IPS DF 19.7 (cell line): Measurements from ENCODE around the gene NLRP7.
"Not testable (repeated sequence)": the region's sequence is repeated elsewhere in the genome, so short reads cannot be mapped to it uniquely, and the experiment has no call there.

ENCODE experiments used
- DNase-seq: peaks from one replicate; pipeline ENCODE4 v3.0.0-alpha.2; 2013; ENCODE audit warnings: low read depth, low spot score

NLRP7 gene

DNA sequence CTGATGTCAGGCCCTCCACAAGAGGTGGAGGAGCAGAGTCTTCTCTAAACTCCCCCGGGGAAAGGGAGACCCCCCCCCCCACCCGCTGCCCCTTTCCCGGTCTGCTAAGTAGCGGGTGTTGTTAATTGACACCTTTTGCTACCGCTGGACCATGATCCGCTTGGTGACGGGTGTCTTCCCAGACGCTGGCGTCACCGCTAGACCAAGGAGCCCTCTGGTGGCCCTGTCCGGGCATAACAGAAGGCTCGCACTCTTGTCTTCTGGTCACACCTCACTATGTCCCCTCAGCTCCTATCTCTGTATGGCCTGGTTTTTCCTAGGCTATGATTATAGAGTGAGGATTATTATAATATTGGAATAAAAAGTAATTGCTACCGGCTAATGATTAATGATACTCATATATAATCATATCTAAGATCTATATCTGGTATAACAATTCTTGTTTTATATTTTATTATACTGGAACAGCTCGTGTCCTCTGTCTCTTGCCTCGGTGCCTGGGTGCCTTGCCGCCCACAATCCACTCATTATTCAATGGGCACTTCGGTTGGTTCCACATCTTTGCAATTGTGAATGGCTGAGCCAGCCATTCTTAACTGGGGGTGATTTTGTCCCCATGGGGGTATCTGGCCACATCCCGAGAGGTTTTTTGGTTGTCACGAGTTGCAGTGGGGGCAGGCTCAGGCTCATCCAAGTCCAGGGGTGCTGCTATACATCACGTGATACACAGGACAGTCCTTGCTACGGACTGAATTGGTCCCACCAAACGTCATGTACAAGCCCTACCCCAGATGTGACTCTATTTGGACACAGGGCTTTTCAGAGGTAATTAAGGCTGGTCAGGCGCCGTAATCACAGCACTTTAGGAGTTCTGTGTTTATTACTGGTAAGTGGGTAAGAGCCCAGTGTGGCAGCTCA, 27.4 kb downstream of the NLRP7 start:
- DNase-seq, result not testable (repeated sequence)

DNA sequence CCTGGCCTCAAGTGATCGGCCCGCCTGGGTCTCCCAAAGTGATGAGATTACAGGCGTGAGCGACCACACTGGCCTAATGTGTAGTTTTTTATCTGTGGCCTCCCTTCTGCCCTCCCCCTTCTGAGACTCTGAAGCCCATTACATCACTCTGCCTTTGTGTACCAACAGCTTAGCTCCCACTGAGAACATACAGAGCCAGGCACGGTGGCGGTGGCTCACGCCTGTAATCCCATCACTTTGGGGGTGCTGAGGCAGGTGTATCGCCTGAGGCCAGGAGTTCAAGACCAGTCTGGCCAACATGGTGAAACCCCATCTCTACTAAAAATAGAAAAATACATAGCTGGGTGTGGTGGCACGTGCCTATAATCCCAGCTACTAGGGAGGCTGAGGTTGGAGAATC, 28.8 kb downstream of the NLRP7 start:
- DNase-seq, result no peak

DNA sequence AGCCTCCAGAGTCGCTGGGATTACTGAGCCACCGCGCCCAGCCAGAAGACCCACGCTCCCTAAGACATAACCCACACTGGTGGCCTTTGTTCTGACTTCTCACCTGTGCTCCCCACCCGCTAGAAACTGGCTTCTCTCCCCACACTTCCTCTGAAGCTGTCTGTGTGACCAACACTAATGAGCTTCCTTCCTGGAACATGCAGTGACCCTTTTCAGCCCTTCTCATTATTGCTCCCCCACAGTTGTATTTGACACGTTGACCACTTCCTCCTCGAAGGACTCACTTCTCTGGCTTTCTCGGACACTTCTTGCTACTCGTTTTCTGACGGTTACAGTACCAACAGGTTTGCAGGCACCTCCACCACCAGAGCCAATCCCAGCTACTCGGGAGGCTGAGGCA, 30.5 kb downstream of the NLRP7 start:
- no peak for DNase-seq

DNA sequence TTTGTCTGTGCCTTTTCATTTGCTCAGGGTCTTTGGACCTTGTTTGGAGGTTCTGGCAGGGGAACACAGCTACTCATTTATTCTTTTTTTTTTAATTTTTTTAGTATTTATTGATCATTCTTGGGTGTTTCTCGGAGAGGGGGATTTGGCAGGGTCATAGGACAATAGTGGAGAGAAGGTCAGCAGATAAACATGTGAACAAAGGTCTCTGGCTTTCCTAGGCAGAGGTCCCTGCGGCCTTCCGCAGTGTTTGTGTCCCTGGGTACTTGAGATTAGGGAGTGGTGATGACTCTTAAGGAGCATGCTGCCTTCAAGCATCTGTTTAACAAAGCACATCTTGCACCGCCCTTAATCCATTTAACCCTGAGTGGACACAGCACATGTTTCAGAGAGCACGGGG, 39.4 kb downstream of the NLRP7 start:
- DNase-seq, result not testable (repeated sequence)

DNA sequence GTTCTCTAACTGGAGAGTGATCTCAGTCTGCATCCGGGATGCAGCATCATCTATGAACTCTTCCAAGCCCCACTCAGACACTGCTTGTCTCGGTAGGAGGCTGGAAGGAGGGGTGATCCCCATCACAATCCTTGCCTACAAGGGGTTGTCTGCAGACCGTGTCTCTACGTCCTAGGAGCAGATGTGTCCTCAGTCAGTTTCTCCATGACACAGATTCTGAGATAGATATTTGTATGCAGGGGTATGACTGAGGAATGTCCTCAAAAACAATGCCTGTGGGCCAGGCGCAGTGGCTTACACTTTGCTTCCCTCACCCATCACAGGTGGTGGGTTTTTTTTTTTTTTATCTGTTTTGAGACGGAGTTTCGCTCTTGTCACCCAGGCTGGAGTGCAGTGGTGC, 40.5 kb downstream of the NLRP7 start:
- DNase-seq, result no peak

DNA sequence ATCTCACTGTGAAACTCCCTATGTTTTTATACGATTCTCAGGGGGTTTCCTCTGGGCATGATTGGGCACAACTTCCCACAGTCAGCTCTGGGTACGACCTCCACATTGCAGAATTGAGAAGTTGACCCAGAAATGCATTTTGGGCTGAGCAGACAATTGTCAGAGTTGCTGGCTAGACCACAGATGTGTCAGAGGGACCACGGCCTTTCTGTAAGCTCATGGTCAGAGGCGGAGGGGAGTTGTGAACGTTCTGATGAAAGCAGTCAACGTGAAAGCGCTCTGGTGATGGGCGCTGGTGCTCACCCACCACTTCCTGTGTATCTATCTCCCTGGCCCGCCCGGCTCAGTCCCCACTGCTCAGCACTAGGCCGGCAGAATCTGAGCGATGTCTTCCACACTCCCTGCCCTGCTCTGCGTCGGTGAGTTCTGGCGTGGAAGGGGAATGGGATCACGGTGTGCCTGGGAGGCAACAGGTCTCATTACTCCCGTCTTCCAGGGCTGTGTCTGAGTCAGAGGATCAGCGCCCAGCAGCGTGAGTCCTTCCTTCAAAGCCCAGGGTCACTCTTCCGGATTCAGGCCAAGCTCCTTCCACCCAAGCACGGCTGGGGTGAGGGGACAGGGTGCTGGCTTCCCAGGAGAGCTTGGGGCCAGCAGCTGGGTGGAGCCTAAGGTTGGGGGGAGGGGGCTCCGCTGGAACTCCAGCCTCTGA, 41.4 kb downstream of the NLRP7 start, which contains the start of gene NCR1:
NCR1 (plus strand) TSS at position 346 of the 709 bp plus-strand sequence; CDS start at position 386, 40 bp downstream.
- no peak for DNase-seq

DNA sequence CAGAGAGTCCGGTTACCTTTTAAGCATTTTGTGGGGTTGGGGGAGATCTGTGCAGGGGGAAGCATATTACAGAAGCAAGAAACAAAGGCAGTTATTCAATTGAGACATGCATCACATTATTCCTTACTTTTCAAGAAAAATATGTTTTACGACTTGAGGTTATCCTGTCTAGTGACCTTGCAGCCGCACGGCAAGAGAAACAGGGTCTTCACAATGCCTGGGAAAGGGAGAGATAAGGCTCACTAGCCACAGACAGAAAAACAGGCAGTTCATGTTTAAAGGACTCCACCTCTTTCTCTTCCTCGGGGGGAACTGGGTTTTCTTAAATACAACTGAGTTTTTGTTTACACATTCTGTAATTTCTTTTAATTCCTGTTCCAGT, 41.9 kb downstream of the NLRP7 start:
- DNase-seq, result no peak

DNA sequence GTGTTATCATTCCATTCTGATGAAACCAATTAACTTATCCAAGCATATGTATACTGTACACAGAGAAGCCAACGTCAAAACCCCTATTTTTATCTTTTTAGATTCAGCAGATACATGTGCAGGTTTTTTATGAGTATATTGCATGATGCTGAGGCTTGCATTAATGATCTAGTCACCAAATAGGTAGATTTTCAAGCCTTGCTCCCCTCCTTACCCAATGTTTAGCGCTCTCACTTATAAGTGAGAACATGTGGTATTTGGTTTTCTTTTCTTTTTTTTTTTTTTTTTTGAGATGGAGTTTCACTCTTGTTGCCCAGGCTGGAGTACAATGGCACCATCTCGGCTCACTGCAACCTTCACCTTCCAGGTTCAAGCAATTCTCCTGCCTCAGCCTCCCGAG, 43.1 kb downstream of the NLRP7 start:
- DNase-seq, result not testable (repeated sequence)

DNA sequence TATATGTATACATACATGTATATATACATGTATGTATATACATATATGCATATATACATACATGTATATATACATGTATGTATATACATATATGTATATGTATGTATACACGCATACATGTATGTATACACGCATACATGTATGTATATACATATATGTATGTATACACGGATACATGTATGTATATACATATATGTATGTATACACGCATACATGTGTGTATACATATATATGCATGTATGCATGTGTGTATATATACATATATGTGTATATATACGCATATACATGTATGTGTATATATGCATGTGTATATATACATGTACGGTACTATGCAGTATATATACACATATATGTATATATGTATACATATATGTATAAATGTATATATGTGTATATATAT, 44.0 kb downstream of the NLRP7 start:
- DNase-seq, result no peak

DNA sequence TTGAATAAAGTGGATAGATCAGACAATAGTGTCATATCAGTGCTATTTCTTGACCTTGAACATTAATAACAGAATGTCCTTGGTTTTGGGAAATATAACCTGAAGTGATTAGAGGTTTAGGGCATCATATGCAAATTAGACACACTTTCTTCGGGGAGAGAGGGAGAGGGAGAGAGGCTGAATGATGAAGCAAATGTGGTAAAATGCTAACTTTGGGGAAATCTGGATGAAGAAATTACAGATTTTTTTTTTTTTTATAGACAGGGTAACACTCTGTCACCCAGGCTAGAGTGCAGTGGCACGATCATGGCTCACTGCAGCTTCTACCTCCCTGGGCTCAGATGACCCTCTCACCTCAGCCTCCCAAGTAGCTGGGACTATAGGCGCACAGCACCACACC, 45.3 kb downstream of the NLRP7 start:
- DNase-seq, result no peak

DNA sequence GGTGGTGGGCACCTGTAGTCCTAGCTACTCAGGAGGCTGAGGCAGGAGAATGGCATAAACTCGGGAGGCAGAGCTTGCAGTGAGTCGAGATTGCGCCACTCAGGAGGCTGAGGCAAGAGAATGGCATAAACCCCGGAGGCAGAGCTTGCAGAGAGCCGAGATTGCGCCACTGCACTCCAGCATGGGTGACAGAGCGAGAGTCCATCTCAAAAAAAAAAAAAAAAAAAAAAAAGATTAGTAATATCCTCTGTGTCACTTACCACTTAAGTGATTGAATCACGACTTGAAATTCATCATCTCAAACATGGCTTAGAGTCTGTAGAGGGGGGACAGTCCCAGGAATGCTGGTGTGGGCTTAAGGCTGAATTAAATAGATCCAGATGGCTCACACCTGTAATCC, 46.2 kb downstream of the NLRP7 start:
- not testable (repeated sequence) for DNase-seq

DNA sequence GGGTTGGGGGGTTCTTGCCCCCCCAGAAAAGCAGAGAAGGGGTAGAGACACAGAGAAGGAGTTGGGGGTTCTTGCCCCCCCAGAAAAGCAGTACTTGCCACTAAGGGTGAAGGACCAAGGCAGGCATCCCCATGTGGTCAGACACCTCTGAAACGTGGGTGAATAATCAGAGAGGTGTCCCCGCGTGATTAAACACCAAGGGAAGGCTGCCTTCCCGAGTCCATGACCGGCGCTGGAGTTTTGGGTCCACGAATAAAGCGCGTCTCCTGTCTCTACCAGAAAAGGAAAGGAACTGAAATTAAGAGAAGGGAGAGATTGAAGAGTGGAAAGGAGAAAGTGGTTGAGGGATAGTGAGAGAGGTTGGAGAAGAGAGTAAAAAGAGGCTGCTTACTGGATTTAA, 47.7 kb downstream of the NLRP7 start:
- DNase-seq, result not testable (repeated sequence)

DNA sequence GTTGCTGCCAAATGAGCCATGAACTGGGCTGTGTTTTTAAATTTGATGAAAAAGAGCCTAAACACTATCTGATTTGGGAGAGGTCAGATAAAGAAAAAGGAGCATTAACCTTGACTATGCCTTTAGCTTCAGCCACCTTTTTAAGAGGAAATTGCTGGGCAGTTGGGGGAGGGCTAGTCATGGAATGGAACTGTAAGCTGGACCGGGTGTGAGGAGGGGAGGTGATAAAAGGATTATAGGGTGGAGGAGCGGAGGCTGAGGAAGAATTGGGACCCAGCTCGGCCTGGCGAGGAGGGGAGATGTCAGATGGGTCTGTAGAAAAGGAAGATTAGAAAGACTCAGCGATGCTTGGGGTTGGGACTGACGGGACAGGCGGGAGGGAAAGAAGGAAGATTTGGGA, 48.6 kb downstream of the NLRP7 start:
- not testable (repeated sequence) for DNase-seq

DNA sequence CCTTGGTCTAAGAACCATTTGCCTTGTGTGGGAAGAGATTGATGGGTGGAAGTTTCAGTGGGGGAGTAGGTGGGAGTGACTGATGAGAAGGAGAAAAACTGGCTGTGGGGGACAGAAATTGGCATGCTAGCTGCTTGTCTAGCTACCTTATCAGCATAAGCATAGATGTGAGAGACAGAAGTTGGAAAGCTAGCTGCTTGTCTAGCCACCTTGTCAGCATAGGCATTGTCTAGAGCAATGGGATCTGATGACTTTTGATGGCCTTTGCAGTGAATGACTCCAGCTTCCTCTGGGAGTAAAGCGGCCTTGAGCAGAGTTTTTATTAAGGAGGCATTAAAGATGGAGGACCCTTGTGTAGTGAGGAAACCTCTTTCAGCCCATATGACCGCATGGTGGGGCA, 51.3 kb downstream of the NLRP7 start:
- no peak for DNase-seq

DNA sequence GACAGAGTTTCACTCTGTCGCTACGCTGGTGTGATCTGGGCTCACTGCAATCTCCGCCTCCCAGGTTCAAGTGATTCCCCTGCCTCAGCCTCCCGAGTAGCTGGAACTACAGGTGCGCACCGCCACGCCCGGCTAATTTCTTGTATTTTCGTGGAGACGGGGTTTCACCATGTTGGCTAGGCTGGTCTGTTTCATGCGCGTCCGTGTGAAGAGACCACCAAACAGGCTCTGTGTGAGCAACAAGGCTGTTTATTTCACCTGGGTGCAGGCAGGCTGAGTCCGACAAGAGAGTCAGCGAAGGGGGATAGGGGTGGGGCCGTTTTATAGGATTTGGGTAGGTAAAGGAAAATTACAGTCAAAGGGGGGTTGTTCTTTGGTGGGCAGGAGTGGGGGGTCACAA, 53.2 kb downstream of the NLRP7 start:
- DNase-seq, result not testable (repeated sequence)

DNA sequence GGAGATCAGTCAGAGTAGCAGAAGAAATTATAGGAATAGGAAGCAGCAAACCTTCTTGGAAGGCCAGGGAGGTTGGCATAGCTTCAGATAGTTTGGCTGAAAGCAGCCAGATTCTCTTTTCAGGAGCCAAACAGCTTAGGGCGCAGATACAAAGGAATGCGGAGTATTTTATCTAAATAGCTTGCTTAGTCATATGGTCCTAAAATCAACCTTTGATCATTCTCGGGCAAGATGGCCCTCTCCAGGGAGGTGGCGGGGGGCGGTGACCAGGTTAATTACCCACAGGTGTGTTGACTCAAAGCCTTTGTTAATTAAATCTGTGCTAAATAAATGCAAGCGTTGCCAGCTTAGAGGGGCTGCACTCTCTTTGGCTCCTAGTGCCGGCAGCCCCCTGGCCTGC, 53.9 kb downstream of the NLRP7 start:
- peak; percentile 40 for DNase-seq

DNA sequence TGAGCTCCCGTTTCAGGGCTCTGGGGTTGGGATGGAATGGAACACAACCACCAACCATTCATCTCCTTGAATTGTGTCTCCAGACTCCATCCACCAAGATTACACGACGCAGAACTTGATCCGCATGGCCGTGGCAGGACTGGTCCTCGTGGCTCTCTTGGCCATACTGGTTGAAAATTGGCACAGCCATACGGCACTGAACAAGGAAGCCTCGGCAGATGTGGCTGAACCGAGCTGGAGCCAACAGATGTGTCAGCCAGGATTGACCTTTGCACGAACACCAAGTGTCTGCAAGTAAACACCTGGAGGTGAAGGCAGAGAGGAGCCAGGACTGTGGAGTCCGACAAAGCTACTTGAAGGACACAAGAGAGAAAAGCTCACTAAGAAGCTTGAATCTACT, 57.8 kb downstream of the NLRP7 start:
- DNase-seq, result no peak

DNA sequence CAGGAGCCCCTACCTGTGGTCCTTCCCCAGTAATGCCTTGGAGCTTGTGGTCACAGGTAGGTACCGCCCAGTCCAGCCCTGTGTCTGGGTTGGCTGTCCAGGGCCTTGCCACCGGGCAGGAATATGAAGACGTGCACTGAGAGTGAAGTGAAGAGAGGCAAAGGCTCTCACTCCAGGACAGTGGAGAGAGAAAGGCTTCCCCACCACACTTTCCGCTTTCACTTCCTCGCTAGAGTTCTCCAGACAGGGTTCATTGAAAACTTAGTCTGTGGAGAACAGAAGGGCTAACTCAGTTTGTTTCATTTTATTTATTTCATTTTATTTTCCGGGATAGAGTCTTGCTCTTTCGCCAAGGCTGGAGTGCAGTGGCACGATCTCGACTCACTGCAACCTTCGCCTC, 59.1 kb downstream of the NLRP7 start:
- DNase-seq, result no peak

DNA sequence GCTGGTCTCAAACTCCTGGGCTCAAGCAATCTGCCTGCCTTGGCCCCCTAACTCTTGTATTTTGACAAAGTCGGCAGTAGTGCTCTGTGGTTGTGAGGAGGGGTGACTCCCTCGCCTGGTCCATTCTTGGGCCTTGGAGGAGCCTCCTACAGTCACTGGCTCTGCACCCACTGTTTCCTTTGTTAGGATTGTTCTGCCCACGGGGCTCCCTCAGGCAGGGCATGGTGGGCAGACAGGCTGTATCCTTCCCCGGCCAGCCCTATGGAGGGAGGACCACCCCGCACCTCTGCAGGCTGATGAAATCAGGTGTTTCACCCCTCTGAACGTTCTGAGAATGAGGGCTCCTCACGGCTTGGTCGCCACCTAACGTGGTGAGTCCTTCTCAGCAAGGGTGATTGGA, 64.1 kb downstream of the NLRP7 start:
- no peak for DNase-seq

DNA sequence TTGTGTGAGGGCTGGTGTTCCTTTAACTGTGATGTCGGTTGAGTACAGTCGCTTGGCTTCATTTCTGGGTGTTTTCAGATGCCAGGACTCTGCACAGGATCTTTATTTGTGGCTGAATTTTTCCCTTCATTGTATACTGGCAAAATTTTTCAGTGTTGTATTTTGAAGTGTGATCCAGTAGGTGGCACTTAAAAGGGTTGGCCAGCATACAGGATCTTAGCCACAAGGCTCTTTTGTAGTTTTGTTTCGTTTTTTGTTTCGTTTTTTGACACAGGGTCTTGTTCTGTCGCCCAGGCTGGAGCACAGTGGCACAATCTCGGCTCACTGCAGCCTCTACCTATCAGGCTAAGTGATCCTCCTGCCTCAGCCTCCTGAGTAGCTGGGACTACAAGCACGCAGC, 64.6 kb downstream of the NLRP7 start:
- no peak for DNase-seq

DNA sequence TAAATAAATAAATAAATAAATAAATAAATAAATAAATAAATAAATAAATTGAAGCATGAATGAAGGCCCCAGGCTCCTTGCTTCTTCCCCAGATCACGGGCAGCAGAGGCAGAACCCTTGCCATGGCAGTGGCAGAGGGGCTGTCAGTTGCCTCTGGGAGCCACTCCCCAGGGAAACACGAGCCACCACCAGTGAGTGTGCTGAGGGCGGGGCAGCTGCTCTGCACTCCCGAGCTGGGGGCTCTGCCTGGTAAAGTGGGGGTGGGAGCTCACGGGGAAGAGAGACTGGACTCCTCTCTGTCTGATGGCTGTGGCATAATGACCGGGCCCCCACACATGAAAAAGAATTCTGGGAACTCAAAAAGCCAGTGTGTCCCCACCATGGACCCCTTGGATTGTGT, 65.4 kb downstream of the NLRP7 start:
- DNase-seq, result no peak

DNA sequence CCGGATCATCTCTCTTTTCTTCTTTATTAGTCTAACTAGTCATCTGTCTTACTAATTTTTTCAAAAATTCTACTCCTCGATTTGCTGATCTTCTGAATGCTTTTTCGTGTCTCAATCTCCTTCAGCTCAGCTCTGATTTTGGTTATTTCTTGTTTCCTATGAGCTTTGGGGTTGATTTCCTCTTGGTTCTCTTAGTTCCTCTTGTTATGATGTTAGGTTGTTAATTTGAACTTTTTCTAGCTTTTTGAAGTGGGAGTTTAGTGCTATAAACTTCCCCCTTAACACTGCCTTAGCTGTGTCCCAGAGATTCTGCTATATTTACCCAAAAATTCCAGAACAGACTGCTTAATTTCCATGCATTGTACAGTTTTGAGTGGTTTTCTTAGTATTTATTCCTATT, 69.9 kb downstream of the NLRP7 start:
- no peak for DNase-seq

DNA sequence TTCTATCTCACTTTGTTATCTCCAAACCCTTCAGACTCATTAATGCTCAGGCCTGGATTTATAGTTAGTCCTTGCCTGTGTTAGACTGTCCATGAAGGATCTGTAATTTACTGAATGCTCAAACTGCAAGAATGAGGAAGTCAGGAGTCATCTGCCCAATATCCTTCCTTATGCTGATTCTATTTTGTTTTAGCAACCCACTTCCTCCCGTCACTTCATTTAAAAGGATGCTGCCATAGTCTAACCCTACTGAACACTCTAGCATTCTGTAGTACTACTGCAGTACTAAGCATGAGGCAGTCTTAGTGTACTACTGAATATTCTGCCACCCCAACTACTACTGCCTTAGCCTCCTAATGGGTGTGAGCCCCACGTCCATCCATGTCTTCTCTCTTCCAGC, 71.8 kb downstream of the NLRP7 start:
- DNase-seq, result no peak
